ENCODE measurements around the gene OR8B12. TPM values are rescaled to one million over a fixed set of nuclear protein-coding genes. Genes with fewer than 3 reads are reported as not detected.

The OR8B12 gene
- polyA plus RNA-seq, 2 of the 4 experiments (the other 2 are of a cell fraction) = not detected

GRCh38 chr11:124583781-124584180 is 40.3 kb upstream of the OR8B12 start:
- DNase-seq (ENCODE audit: low read depth in 1 of 2, low spot score in 1 of 2) = no peak
- Histone ChIP-seq H3K4me3 (no peak overlapping the region), H3K4me1 (no peaks in the 10 kb centered on the region), H3K27ac (no peak overlapping the region), H3K9me3 (no peaks in the 10 kb centered on the region), H3K4me2 (no peak overlapping the region)
- ChIA-PET CTCF (interaction anchor here (1.1 to 2.7 kb wide), 2 partner anchors 168 to 181 kb away, joined by 4 to 12 read pairs; no protein-coding TSS in a partner anchor), POLR2A (no interaction called here)
- WGBS (ENCODE audit: missing lambda C conversion rate) = 61% methylated on average over 8 of the region's 8 CpGs
- no peak for ATAC-seq
- TF ChIP-seq POLR2A (IDR thresholded peaks at IDR 0.05; ENCODE audit: low read length) (no peak), JUNB (IDR thresholded peaks at IDR 0.05) (no peak), SREBF2 (IDR thresholded peaks at IDR 0.05) (no peak), CEBPB (IDR thresholded peaks at IDR 0.05) (no peak), KDM5A (IDR thresholded peaks at IDR 0.05) (no peak), KDM1A (IDR thresholded peaks at IDR 0.05; ENCODE audit: low read depth) (no peak), NR3C1 (IDR thresholded peaks at IDR 0.05) (no peak), MYC (IDR thresholded peaks at IDR 0.05; ENCODE audit: borderline replicate concordance, low read length) (no peak), ELK1 (IDR thresholded peaks at IDR 0.05; ENCODE audit: low read depth, low read length) (no peak), HDAC2 (IDR thresholded peaks at IDR 0.05) (no peak)
- FAIRE-seq = no peak

GRCh38 chr11:124582565-124582964 is 39.1 kb upstream of the OR8B12 start:
- Histone ChIP-seq H3K9me3 (no peaks in the 10 kb centered on the region), H3K4me2 (no peak overlapping the region), H3K4me1 (no peaks in the 10 kb centered on the region), H3K4me3 (no peak overlapping the region), H3K27ac (no peak overlapping the region)
- ATAC-seq = no peak
- 52% methylated on average over 2 of the region's 2 CpGs for WGBS (ENCODE audit: missing lambda C conversion rate)
- ChIA-PET POLR2A (no interaction called here), CTCF (no interaction called here)
- DNase-seq (ENCODE audit: low read depth in 1 of 2, low spot score in 1 of 2) = no peak
- no peak for TF ChIP-seq MAX (IDR thresholded peaks at IDR 0.05)
- TF ChIP-seq JUN (IDR thresholded peaks at IDR 0.05) = no peak
- TF ChIP-seq CBX2 (IDR thresholded peaks at IDR 0.05; ENCODE audit: borderline replicate concordance, low read depth) = no peak
- TF ChIP-seq PBX3 (IDR thresholded peaks at IDR 0.05) = no peak
- TF ChIP-seq CHD4 (IDR thresholded peaks at IDR 0.05; ENCODE audit: borderline replicate concordance) = no peak
- no peak for TF ChIP-seq E2F6 (IDR thresholded peaks at IDR 0.05; ENCODE audit: borderline replicate concordance, low read depth)
- TF ChIP-seq HOXA7 (CRISPR knock-in tag; IDR thresholded peaks at IDR 0.05) = no peak
- no peak for TF ChIP-seq SMC3 (IDR thresholded peaks at IDR 0.05)
- no peak for TF ChIP-seq RAD21 (conservative IDR thresholded peaks at IDR 0.05 in 1 of 2, IDR thresholded peaks at IDR 0.05 in 1 of 2)
- no peak for TF ChIP-seq NR3C1 (IDR thresholded peaks at IDR 0.05)
- TF ChIP-seq PHF8 (IDR thresholded peaks at IDR 0.05; ENCODE audit: borderline replicate concordance, low read depth) = no peak
- no peak for TF ChIP-seq FOSB (CRISPR knock-in tag; IDR thresholded peaks at IDR 0.05)
- no peak for TF ChIP-seq ELK1 (IDR thresholded peaks at IDR 0.05; ENCODE audit: low read depth, low read length)
- no peak for TF ChIP-seq POLR2AphosphoS2 (conservative IDR thresholded peaks at IDR 0.05; ENCODE audit: low read length)
- TF ChIP-seq TFCP2L1 (CRISPR knock-in tag; IDR thresholded peaks at IDR 0.05) = no peak
- no peak for TF ChIP-seq ZNF302 (CRISPR knock-in tag; IDR thresholded peaks at IDR 0.05)
- TF ChIP-seq RNF2 (IDR thresholded peaks at IDR 0.05; ENCODE audit: borderline replicate concordance, low read depth) = no peak
- FAIRE-seq = no peak

Data from A549 (cell line).